ENCODE results near the gene CAMK1D.

DNA sequence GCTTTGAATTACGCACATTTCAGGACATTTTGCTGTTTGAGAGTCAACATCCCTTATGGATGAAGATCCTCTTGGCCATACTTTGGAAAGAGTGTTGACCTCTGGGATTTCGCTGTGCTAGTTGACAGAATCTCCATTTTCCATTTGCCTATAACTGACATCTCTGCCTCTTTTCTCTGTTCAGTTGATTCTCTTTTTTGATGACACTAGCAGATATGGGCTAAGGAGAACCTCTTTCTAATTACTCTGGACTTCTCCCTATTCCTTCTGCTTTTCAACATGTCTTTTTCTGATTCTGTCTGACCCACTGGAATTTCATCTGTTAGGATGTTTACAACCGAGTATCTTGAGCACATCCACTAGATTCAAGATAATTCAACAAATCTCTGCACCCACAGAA lies 311.5 kb downstream of the CAMK1D start:
- TF ChIP-seq CTCF (IDR thresholded peaks at IDR 0.05 in 4 of 5, conservative IDR thresholded peaks at IDR 0.05 in 1 of 5) (no peak), POLR2A (IDR thresholded peaks at IDR 0.05) (no peak)

All from gastrocnemius medialis (tissue), 4 donors.